Spleen (tissue), 11 donors: Measurements from ENCODE around the gene ABCG1. TPM values are rescaled to one million over a fixed set of nuclear protein-coding genes. Genes with fewer than 3 reads are reported as not detected.

Experiments
- DNase-seq: peaks from one replicate; pipeline ENCODE4 v3.0.0-alpha.2; 2020
- H3K27ac ChIP-seq, 8 donors: fragments of 200-600 bp; sonication (generic) in 7 of 8; 1 replicate in 4 of 8; 2 replicates in 4 of 8; pipeline versions ENCODE4 v1.5.0 to v1.8.0; 2016 to 2021; ENCODE audit warnings: inconsistent platforms in 4 of 8, mild to moderate bottlenecking in 4 of 8, moderate library complexity in 1 of 8
- H3K27me3 ChIP-seq, 7 donors: fragments of 200-600 bp; sonication (generic) in 6 of 7; replicated peaks in 1 of 7; 1 replicate in 4 of 7; 2 replicates in 3 of 7; pipeline versions ENCODE4 v1.5.0 to v1.8.0; 2016 to 2021; ENCODE audit warnings: inconsistent platforms in 3 of 7, mild to moderate bottlenecking in 1 of 7
- H3K36me3 ChIP-seq, 6 donors: fragments of 200-600 bp; sonication (generic) in 5 of 6; 1 replicate in 4 of 6; 2 replicates in 2 of 6; pipeline versions ENCODE4 v1.5.0 to v1.8.0; 2016 to 2021; ENCODE audit warnings: inconsistent platforms in 2 of 6
- H3K4me1 ChIP-seq, 6 donors: fragments of 200-600 bp; sonication (generic) in 5 of 6; 1 replicate in 3 of 6; 2 replicates in 3 of 6; pipeline versions ENCODE4 v1.5.0 to v1.8.0; 2016 to 2021; ENCODE audit warnings: inconsistent platforms in 3 of 6
- H3K4me3 ChIP-seq, 8 donors: fragments of 200-600 bp; sonication (generic) in 7 of 8; 1 replicate in 4 of 8; 2 replicates in 4 of 8; pipeline versions ENCODE4 v1.5.0 to v1.8.0; 2016 to 2021; ENCODE audit warnings: inconsistent platforms in 4 of 8, mild to moderate bottlenecking in 4 of 8, moderate library complexity in 2 of 8
- H3K9me3 ChIP-seq, 8 donors: fragments of 200-600 bp; sonication (generic) in 7 of 8; 1 replicate in 4 of 8; 2 replicates in 4 of 8; pipeline versions ENCODE4 v1.5.0 to v1.8.0; 2016 to 2021; ENCODE audit warnings: inconsistent platforms in 4 of 8
- CTCF ChIP-seq, 11 experiments: fragments of 200-600 bp in 7 of 11; fragments of 450-650 bp in 4 of 11; sonication (generic) in 4 of 11; IDR thresholded peaks in 8 of 11; conservative IDR thresholded peaks in 3 of 11; 1 replicate in 7 of 11; 2 replicates in 4 of 11; pipeline versions ENCODE4 v1.4.0 to v1.8.0; 2016 to 2021; ENCODE audit warnings: antibody characterized with exemption in 11 of 11, inconsistent platforms in 4 of 11, mild to moderate bottlenecking in 1 of 11
- POLR2A ChIP-seq, 3 donors: fragments of 450-650 bp; IDR thresholded peaks; one replicate each; pipeline ENCODE4 v1.5.1; 2017; ENCODE audit warnings: antibody characterized with exemption in 3 of 3, mild to moderate bottlenecking in 1 of 3
- POLR2AphosphoS5 ChIP-seq, 3 donors: sonication (generic); formaldehyde crosslinking; IDR thresholded peaks; one replicate each; pipeline ENCODE4 v1.5.1; 2017; ENCODE audit warnings: antibody characterized with exemption in 3 of 3
- WGBS, 5 donors: extraction: QIAGEN DNeasy Blood & Tissue Kit in 3 of 5; methylation state at CpG; one replicate each; pipeline versions ENCODE4 v1.1.5 to v1.1.7; 2013 to 2018; 5-methylcytosine and 5-hydroxymethylcytosine counted together
- intact Hi-C: fragments of 100-400 bp; cut with DNase I; formaldehyde crosslinking; loops from one replicate; pipeline ENCODE4 v1.15.0; 2023; ENCODE audit warnings: low total_unique reads
- polyA plus RNA-seq, 3 donors: library from polyadenylated mRNA; stranded (reverse); fragments of 200-250 nt; gene quantifications; one replicate each; pipeline ENCODE4 v1.2.1, GENCODE V29; 2013
- total RNA-seq, 7 donors: library from RNA; depleted of rRNA in 3 of 7; stranded (reverse); fragments of >200 nt in 3 of 7; fragmentation: NEBNext Ultra II Directional in 4 of 7; extraction: Animal tissue kit (Norgen Biotek cat#: 25700) in 4 of 7; gene quantifications; one replicate each; pipeline versions ENCODE4 v1.1.0 to v1.2.1, GENCODE V29; 2016 to 2021
- donor health status: healthy with polysubstance abuse.
- donor health status: DM: no; HTN: no; CAD: no; lungs with moderate emphysema.
- donor health status: DM: no; HTN: no; CAD: no.
- donor health status: Bipolar disorder and iron deficiency.
- donor health status: healthy.
- donor health status: DM: no; HTN: no; CAD: no.
- donor health status: DM: yes; HTN: yes; CAD: no.

ABCG1 gene
- total and polyA plus RNA-seq, 10 donors: 14.6 to 143 (median 96.7) TPM

GRCh38 chr21:42332557-42333317, 113.8 kb downstream of the ABCG1 start:
- 78 to 86% (median 80%) methylated on average over 5 of the region's 5 CpGs for WGBS, 5 donors
- Histone ChIP-seq H3K9me3 (peaks cover 0 to 18% (median 14%) of the 10 kb centered on the region in 8 donors), H3K27me3 (peaks cover 0 to 24% (median 4%) of the 10 kb centered on the region in 7 donors), H3K36me3 (no peaks in the 10 kb centered on the region), H3K4me1 (peaks cover 0 to 5% (median 2%) of the 10 kb centered on the region in 6 donors), H3K27ac (no peak overlapping the region), H3K4me3 (no peak overlapping the region)
- DNase-seq: peak; percentile 2
- TF ChIP-seq POLR2AphosphoS5 (IDR thresholded peaks at IDR 0.05): no peak
- TF ChIP-seq CTCF (IDR thresholded peaks at IDR 0.05 in 8 of 11, conservative IDR thresholded peaks at IDR 0.05 in 3 of 11): no peak
- TF ChIP-seq POLR2A (IDR thresholded peaks at IDR 0.05): no peak
- intact Hi-C loops: no loop called here

- TF ChIP-seq POLR2A (IDR thresholded peaks at IDR 0.05) (no peak), POLR2AphosphoS5 (IDR thresholded peaks at IDR 0.05) (no peak), CTCF (IDR thresholded peaks at IDR 0.05 in 8 of 11, conservative IDR thresholded peaks at IDR 0.05 in 3 of 11) (no peak)
- 43 to 64% (median 57%) methylated on average over 9 to 10 of the region's 10 CpGs for WGBS, 5 donors
- Histone ChIP-seq H3K4me3 (no peak overlapping the region), H3K36me3 (no peaks in the 10 kb centered on the region), H3K9me3 (peaks cover 0 to 17% (median 13%) of the 10 kb centered on the region in 8 donors), H3K27me3 (peaks cover 0 to 24% (median 4%) of the 10 kb centered on the region in 7 donors), H3K27ac (no peak overlapping the region), H3K4me1 (peaks cover 0 to 14% (median 9%) of the 10 kb centered on the region in 6 donors)
- peak; percentile 25 for DNase-seq
- intact Hi-C loops: no loop called here
These were observed 117.1 kb downstream of the ABCG1 start for GRCh38 chr21:42336054-42336453.

GRCh38 chr21:42337276-42337675, 118.3 kb downstream of the ABCG1 start:
- TF ChIP-seq POLR2AphosphoS5 (IDR thresholded peaks at IDR 0.05): no peak
- no peak for TF ChIP-seq POLR2A (IDR thresholded peaks at IDR 0.05)
- no peak for TF ChIP-seq CTCF (IDR thresholded peaks at IDR 0.05 in 8 of 11, conservative IDR thresholded peaks at IDR 0.05 in 3 of 11)
- WGBS, 5 donors: 89 to 97% (median 90%) methylated on average over 4 of the region's 4 CpGs

More at GRCh38 chr21:42337276-42337675, 118.3 kb downstream of the ABCG1 start:
- Histone ChIP-seq H3K27me3 (peaks cover 0 to 24% (median 4%) of the 10 kb centered on the region in 7 donors), H3K27ac (no peak overlapping the region), H3K4me3 (no peak overlapping the region), H3K36me3 (no peaks in the 10 kb centered on the region), H3K9me3 (peaks cover 0 to 5% (median 1%) of the 10 kb centered on the region in 8 donors), H3K4me1 (peaks cover 0 to 14% (median 9%) of the 10 kb centered on the region in 6 donors)
- intact Hi-C loops: no loop called here
- DNase-seq: no peak
